ENCODE measurements around the gene FOXS1.

FOXS1 gene

GRCh38 chr20:31861385-31862156 is 16.2 kb upstream of the FOXS1 start:
- DNase-seq (ENCODE audit: low read depth, low spot score): no peak

- no peak for DNase-seq (ENCODE audit: low read depth, low spot score)
Measured at GRCh38 chr20:31861135-31861384, 15.7 kb upstream of the FOXS1 start.

- DNase-seq (ENCODE audit: low read depth, low spot score): no peak
Measured at GRCh38 chr20:31860390-31861134, 15.2 kb upstream of the FOXS1 start.

- no peak for DNase-seq (ENCODE audit: low read depth, low spot score)
Measured at GRCh38 chr20:31859998-31860380, 14.6 kb upstream of the FOXS1 start.

GRCh38 chr20:31859266-31859997 is 14.0 kb upstream of the FOXS1 start:
- DNase-seq (ENCODE audit: low read depth, low spot score): no peak

- no peak for DNase-seq (ENCODE audit: low read depth, low spot score)
Measured at GRCh38 chr20:31858760-31859083, 13.3 kb upstream of the FOXS1 start.

- no peak for DNase-seq (ENCODE audit: low read depth, low spot score)
Measured at GRCh38 chr20:31857861-31858759, 12.7 kb upstream of the FOXS1 start.

- DNase-seq (ENCODE audit: low read depth, low spot score): no peak
Measured at GRCh38 chr20:31856516-31856915, 11.1 kb upstream of the FOXS1 start.

GRCh38 chr20:31853481-31853880 is 8.1 kb upstream of the FOXS1 start:
- DNase-seq (ENCODE audit: low read depth, low spot score): no peak

- DNase-seq (ENCODE audit: low read depth, low spot score): no peak
Measured at GRCh38 chr20:31851240-31851955, 6.0 kb upstream of the FOXS1 start.

- no peak for DNase-seq (ENCODE audit: low read depth, low spot score)
Measured at GRCh38 chr20:31849306-31849930, 4.0 kb upstream of the FOXS1 start.

GRCh38 chr20:31848088-31848999 is 2.9 kb upstream of the FOXS1 start:
- no peak for DNase-seq (ENCODE audit: low read depth, low spot score)

GRCh38 chr20:31846793-31847138 is 1.4 kb upstream of the FOXS1 start:
- DNase-seq (ENCODE audit: low read depth, low spot score): no peak

GRCh38 chr20:31844737-31845299 is 586 bp downstream of the FOXS1 start:
- DNase-seq (ENCODE audit: low read depth, low spot score): no peak

- DNase-seq (ENCODE audit: low read depth, low spot score): no peak
Measured at GRCh38 chr20:31843881-31844280, 1.5 kb downstream of the FOXS1 start.

GRCh38 chr20:31843288-31843687 is 2.1 kb downstream of the FOXS1 start:
- no peak for DNase-seq (ENCODE audit: low read depth, low spot score)

GRCh38 chr20:31842471-31843157 is 2.8 kb downstream of the FOXS1 start:
- DNase-seq (ENCODE audit: low read depth, low spot score): no peak

GRCh38 chr20:31841928-31842327 is 3.5 kb downstream of the FOXS1 start:
- no peak for DNase-seq (ENCODE audit: low read depth, low spot score)

All from iPS DF 19.7 (cell line).